Measurements from ENCODE around the gene LIFR.
A peak's percentile ranks its signal among the peaks of the same experiment; 100 is the strongest.

LIFR gene

DNA sequence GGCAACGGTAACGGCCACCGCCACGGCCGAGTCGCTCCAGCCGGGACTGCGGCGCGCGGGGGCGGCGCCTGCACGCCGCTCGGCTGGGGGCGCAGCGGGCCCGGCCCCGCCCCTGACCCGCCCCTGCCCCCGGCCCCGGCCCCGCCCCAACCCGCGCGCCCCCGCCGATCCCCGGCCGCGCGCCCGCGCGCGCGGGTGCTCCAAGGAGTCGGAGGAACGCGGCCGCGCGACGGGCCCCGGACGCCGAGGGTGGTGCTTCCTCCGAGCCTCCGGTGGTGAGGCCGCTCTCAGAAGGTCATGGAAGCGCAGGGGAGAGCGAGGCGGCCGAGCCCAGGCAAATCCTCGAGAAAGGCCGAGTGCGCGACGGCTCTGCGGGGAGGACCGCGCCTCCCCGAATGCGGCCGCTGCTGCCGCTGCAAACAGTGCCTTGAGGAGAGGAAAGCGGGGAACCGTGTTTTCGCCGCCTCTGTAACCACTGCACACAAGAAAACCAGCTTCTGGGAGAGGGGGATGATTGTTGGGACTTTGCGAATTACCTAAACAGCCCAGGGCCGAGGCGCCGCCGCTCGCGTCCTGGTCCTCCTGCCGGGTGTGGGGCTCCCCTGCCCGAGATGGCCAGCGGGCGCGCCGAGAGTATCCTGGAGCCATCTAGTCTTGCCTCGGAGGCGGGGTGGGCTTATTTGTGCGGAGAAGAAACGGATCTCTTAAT is at the start of gene LIFR (continued):
- TF ChIP-seq, protein P1, sequence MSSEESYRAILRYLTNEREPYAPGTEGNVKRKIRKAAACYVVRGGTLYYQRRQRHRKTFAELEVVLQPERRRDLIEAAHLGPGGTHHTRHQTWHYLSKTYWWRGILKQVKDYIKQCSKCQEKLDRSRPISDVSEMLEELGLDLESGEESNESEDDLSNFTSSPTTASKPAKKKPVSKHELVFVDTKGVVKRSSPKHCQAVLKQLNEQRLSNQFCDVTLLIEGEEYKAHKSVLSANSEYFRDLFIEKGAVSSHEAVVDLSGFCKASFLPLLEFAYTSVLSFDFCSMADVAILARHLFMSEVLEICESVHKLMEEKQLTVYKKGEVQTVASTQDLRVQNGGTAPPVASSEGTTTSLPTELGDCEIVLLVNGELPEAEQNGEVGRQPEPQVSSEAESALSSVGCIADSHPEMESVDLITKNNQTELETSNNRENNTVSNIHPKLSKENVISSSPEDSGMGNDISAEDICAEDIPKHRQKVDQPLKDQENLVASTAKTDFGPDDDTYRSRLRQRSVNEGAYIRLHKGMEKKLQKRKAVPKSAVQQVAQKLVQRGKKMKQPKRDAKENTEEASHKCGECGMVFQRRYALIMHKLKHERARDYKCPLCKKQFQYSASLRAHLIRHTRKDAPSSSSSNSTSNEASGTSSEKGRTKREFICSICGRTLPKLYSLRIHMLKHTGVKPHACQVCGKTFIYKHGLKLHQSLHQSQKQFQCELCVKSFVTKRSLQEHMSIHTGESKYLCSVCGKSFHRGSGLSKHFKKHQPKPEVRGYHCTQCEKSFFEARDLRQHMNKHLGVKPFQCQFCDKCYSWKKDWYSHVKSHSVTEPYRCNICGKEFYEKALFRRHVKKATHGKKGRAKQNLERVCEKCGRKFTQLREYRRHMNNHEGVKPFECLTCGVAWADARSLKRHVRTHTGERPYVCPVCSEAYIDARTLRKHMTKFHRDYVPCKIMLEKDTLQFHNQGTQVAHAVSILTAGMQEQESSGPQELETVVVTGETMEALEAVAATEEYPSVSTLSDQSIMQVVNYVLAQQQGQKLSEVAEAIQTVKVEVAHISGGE (tag by site-specific recombination; conservative IDR thresholded peaks at IDR 0.05; ENCODE audit: low read depth) = peak; percentile 66
- TF ChIP-seq REPIN1 (tag by site-specific recombination; IDR thresholded peaks at IDR 0.05; ENCODE audit: low read depth) (peak; percentile 84; the same call in 1 of the 2 replicates), SP3 (tag by site-specific recombination; IDR thresholded peaks at IDR 0.05) (peak; percentile 42; the same call in 1 of the 2 replicates), GLI4 (tag by site-specific recombination; IDR thresholded peaks at IDR 0.05) (peak; percentile 80; the same call in 1 of the 2 replicates), ZNF394 (tag by site-specific recombination; IDR thresholded peaks at IDR 0.05; ENCODE audit: borderline replicate concordance) (peak; percentile 34; the same call in 1 of the 2 replicates), ZNF24 (tag by site-specific recombination; IDR thresholded peaks at IDR 0.05) (0 out of 2 replicates have a peak, but pooled peaks have one; percentile 56), ZNF596 (tag by site-specific recombination; IDR thresholded peaks at IDR 0.05) (peak; percentile 28; the same call in 1 of the 2 replicates), KLF10 (tag by site-specific recombination; IDR thresholded peaks at IDR 0.05) (peak; percentile 67), ZBTB21 (tag by site-specific recombination; IDR thresholded peaks at IDR 0.05) (no peak), ZNF391 (tag by site-specific recombination; IDR thresholded peaks at IDR 0.05; ENCODE audit: borderline replicate concordance, low read depth) (peak; percentile 85; the same call in 1 of the 2 replicates), OSR2 (tag by site-specific recombination; IDR thresholded peaks at IDR 0.05) (peak; percentile 34; the same call in 1 of the 2 replicates), ZNF10 (tag by site-specific recombination; IDR thresholded peaks at IDR 0.05) (0 out of 2 replicates have a peak, but pooled peaks have one; percentile 42), ZNF791 (tag by site-specific recombination; IDR thresholded peaks at IDR 0.05) (no peak), ZXDB (tag by site-specific recombination; IDR thresholded peaks at IDR 0.05) (peak; percentile 84), ZFP69B (tag by site-specific recombination; IDR thresholded peaks at IDR 0.05) (peak; percentile 66), ZNF366 (tag by site-specific recombination; conservative IDR thresholded peaks at IDR 0.05) (peak; percentile 87)
- TF ChIP-seq, protein P2, sequence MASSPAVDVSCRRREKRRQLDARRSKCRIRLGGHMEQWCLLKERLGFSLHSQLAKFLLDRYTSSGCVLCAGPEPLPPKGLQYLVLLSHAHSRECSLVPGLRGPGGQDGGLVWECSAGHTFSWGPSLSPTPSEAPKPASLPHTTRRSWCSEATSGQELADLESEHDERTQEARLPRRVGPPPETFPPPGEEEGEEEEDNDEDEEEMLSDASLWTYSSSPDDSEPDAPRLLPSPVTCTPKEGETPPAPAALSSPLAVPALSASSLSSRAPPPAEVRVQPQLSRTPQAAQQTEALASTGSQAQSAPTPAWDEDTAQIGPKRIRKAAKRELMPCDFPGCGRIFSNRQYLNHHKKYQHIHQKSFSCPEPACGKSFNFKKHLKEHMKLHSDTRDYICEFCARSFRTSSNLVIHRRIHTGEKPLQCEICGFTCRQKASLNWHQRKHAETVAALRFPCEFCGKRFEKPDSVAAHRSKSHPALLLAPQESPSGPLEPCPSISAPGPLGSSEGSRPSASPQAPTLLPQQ (tag by site-specific recombination; IDR thresholded peaks at IDR 0.05) = peak; percentile 82
- TF ChIP-seq, protein P3, sequence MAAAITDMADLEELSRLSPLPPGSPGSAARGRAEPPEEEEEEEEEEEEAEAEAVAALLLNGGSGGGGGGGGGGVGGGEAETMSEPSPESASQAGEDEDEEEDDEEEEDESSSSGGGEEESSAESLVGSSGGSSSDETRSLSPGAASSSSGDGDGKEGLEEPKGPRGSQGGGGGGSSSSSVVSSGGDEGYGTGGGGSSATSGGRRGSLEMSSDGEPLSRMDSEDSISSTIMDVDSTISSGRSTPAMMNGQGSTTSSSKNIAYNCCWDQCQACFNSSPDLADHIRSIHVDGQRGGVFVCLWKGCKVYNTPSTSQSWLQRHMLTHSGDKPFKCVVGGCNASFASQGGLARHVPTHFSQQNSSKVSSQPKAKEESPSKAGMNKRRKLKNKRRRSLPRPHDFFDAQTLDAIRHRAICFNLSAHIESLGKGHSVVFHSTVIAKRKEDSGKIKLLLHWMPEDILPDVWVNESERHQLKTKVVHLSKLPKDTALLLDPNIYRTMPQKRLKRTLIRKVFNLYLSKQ (tag by site-specific recombination; IDR thresholded peaks at IDR 0.05; ENCODE audit: borderline replicate concordance) = no peak
- TF ChIP-seq, protein P4, sequence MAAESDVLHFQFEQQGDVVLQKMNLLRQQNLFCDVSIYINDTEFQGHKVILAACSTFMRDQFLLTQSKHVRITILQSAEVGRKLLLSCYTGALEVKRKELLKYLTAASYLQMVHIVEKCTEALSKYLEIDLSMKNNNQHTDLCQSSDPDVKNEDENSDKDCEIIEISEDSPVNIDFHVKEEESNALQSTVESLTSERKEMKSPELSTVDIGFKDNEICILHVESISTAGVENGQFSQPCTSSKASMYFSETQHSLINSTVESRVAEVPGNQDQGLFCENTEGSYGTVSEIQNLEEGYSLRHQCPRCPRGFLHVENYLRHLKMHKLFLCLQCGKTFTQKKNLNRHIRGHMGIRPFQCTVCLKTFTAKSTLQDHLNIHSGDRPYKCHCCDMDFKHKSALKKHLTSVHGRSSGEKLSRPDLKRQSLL (tag by site-specific recombination; IDR thresholded peaks at IDR 0.05) = 0 out of 2 replicates have a peak, but pooled peaks have one; percentile 16
- TF ChIP-seq, protein P5, sequence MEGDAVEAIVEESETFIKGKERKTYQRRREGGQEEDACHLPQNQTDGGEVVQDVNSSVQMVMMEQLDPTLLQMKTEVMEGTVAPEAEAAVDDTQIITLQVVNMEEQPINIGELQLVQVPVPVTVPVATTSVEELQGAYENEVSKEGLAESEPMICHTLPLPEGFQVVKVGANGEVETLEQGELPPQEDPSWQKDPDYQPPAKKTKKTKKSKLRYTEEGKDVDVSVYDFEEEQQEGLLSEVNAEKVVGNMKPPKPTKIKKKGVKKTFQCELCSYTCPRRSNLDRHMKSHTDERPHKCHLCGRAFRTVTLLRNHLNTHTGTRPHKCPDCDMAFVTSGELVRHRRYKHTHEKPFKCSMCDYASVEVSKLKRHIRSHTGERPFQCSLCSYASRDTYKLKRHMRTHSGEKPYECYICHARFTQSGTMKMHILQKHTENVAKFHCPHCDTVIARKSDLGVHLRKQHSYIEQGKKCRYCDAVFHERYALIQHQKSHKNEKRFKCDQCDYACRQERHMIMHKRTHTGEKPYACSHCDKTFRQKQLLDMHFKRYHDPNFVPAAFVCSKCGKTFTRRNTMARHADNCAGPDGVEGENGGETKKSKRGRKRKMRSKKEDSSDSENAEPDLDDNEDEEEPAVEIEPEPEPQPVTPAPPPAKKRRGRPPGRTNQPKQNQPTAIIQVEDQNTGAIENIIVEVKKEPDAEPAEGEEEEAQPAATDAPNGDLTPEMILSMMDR (tag by site-specific recombination; IDR thresholded peaks at IDR 0.05) = peak; percentile 69
- TF ChIP-seq, protein P6, sequence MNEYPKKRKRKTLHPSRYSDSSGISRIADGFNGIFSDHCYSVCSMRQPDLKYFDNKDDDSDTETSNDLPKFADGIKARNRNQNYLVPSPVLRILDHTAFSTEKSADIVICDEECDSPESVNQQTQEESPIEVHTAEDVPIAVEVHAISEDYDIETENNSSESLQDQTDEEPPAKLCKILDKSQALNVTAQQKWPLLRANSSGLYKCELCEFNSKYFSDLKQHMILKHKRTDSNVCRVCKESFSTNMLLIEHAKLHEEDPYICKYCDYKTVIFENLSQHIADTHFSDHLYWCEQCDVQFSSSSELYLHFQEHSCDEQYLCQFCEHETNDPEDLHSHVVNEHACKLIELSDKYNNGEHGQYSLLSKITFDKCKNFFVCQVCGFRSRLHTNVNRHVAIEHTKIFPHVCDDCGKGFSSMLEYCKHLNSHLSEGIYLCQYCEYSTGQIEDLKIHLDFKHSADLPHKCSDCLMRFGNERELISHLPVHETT (tag by site-specific recombination; IDR thresholded peaks at IDR 0.05) = 0 out of 2 replicates have a peak, but pooled peaks have one; percentile 45
- TF ChIP-seq, protein P7, sequence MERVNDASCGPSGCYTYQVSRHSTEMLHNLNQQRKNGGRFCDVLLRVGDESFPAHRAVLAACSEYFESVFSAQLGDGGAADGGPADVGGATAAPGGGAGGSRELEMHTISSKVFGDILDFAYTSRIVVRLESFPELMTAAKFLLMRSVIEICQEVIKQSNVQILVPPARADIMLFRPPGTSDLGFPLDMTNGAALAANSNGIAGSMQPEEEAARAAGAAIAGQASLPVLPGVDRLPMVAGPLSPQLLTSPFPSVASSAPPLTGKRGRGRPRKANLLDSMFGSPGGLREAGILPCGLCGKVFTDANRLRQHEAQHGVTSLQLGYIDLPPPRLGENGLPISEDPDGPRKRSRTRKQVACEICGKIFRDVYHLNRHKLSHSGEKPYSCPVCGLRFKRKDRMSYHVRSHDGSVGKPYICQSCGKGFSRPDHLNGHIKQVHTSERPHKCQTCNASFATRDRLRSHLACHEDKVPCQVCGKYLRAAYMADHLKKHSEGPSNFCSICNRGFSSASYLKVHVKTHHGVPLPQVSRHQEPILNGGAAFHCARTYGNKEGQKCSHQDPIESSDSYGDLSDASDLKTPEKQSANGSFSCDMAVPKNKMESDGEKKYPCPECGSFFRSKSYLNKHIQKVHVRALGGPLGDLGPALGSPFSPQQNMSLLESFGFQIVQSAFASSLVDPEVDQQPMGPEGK (tag by site-specific recombination; IDR thresholded peaks at IDR 0.05) = peak; percentile 74
